Measurements from ENCODE around the gene HPRT1.
A peak's percentile ranks its signal among the peaks of the same experiment; 100 is the strongest.

HPRT1 gene

GRCh38 chrX:134423606-134424005, 36.4 kb upstream of the HPRT1 start:
- peak; percentile 53 for TF ChIP-seq CTCF (IDR thresholded peaks at IDR 0.05; ENCODE audit: poor library complexity, severe bottlenecking)
- H3K36me3 ChIP-seq (ENCODE audit: low read depth), result peaks cover 18% of the 10 kb centered on the region
- no peaks in the 10 kb centered on the region for H3K27me3 ChIP-seq (ENCODE audit: insufficient read depth, poor library complexity, severe bottlenecking)
- DNase-seq (ENCODE audit: low spot score) (no peak), ATAC-seq (ENCODE audit: low read depth) (no peak; the same call in 2 of the 3 replicates)
- no peaks in the 10 kb centered on the region for H3K4me1 ChIP-seq (ENCODE audit: insufficient read depth, poor library complexity, severe bottlenecking)
- no peak overlapping the region for H3K27ac ChIP-seq (ENCODE audit: poor library complexity, severe bottlenecking)
- H3K9me3 ChIP-seq (ENCODE audit: severe bottlenecking), result no peaks in the 10 kb centered on the region
- no peak overlapping the region for H3K4me3 ChIP-seq (ENCODE audit: severe bottlenecking)

GRCh38 chrX:134426281-134426680, 33.7 kb upstream of the HPRT1 start:
- no peak for TF ChIP-seq CTCF (IDR thresholded peaks at IDR 0.05; ENCODE audit: poor library complexity, severe bottlenecking)
- Histone ChIP-seq H3K27ac (ENCODE audit: poor library complexity, severe bottlenecking) (no peak overlapping the region), H3K4me1 (ENCODE audit: insufficient read depth, poor library complexity, severe bottlenecking) (no peaks in the 10 kb centered on the region), H3K36me3 (ENCODE audit: low read depth) (peaks cover 15% of the 10 kb centered on the region), H3K27me3 (ENCODE audit: insufficient read depth, poor library complexity, severe bottlenecking) (no peaks in the 10 kb centered on the region), H3K9me3 (ENCODE audit: severe bottlenecking) (no peaks in the 10 kb centered on the region), H3K4me3 (ENCODE audit: severe bottlenecking) (no peak overlapping the region)
- ATAC-seq (ENCODE audit: low read depth) (no peak), DNase-seq (ENCODE audit: low spot score) (no peak)

GRCh38 chrX:134431894-134432293, 28.1 kb upstream of the HPRT1 start:
- no peak for DNase-seq (ENCODE audit: low spot score)
- peaks cover 4% of the 10 kb centered on the region; the same call in 1 of the 2 replicates for H3K36me3 ChIP-seq (ENCODE audit: low read depth)
- H3K9me3 ChIP-seq (ENCODE audit: severe bottlenecking), result no peaks in the 10 kb centered on the region
- no peaks in the 10 kb centered on the region for H3K27me3 ChIP-seq (ENCODE audit: insufficient read depth, poor library complexity, severe bottlenecking)
- ATAC-seq (ENCODE audit: low read depth), result peak; percentile 99
- H3K4me1 ChIP-seq (ENCODE audit: insufficient read depth, poor library complexity, severe bottlenecking), result no peaks in the 10 kb centered on the region
- H3K27ac ChIP-seq (ENCODE audit: poor library complexity, severe bottlenecking), result peak overlapping the region; percentile 69
- no peak for TF ChIP-seq CTCF (IDR thresholded peaks at IDR 0.05; ENCODE audit: poor library complexity, severe bottlenecking)
- no peak overlapping the region for H3K4me3 ChIP-seq (ENCODE audit: severe bottlenecking)

- no peak for ATAC-seq (ENCODE audit: low read depth)
- no peaks in the 10 kb centered on the region for H3K27me3 ChIP-seq (ENCODE audit: insufficient read depth, poor library complexity, severe bottlenecking)
- TF ChIP-seq CTCF (IDR thresholded peaks at IDR 0.05; ENCODE audit: poor library complexity, severe bottlenecking), result no peak
Observed at GRCh38 chrX:134435894-134436293, 24.1 kb upstream of the HPRT1 start.

GRCh38 chrX:134443020-134443419, 16.9 kb upstream of the HPRT1 start:
- Histone ChIP-seq H3K4me1 (ENCODE audit: insufficient read depth, poor library complexity, severe bottlenecking) (no peaks in the 10 kb centered on the region), H3K27me3 (ENCODE audit: insufficient read depth, poor library complexity, severe bottlenecking) (no peaks in the 10 kb centered on the region), H3K9me3 (ENCODE audit: severe bottlenecking) (no peaks in the 10 kb centered on the region), H3K4me3 (ENCODE audit: severe bottlenecking) (no peak overlapping the region), H3K27ac (ENCODE audit: poor library complexity, severe bottlenecking) (no peak overlapping the region), H3K36me3 (ENCODE audit: low read depth) (no peaks in the 10 kb centered on the region)
- no peak for TF ChIP-seq CTCF (IDR thresholded peaks at IDR 0.05; ENCODE audit: poor library complexity, severe bottlenecking)
- DNase-seq (ENCODE audit: low spot score) (no peak), ATAC-seq (ENCODE audit: low read depth) (peak; percentile 25; the same call in 2 of the 3 replicates)

More at GRCh38 chrX:134435894-134436293, 24.1 kb upstream of the HPRT1 start:
- H3K27ac ChIP-seq (ENCODE audit: poor library complexity, severe bottlenecking), result no peak overlapping the region
- no peak overlapping the region for H3K4me3 ChIP-seq (ENCODE audit: severe bottlenecking)
- no peaks in the 10 kb centered on the region for H3K9me3 ChIP-seq (ENCODE audit: severe bottlenecking)
- H3K4me1 ChIP-seq (ENCODE audit: insufficient read depth, poor library complexity, severe bottlenecking), result no peaks in the 10 kb centered on the region
- DNase-seq (ENCODE audit: low spot score), result no peak
- no peaks in the 10 kb centered on the region for H3K36me3 ChIP-seq (ENCODE audit: low read depth)

Measured in RWPE2 (cell line).